HG03025 (cell line): ENCODE measurements around the gene PRPF38B.
A peak's percentile ranks its signal among the peaks of the same experiment; 100 is the strongest.

Experiments
- ATAC-seq: cut with Tn5 transposase; IDR thresholded peaks from one replicate; pipeline ENCODE4 v1.9.1; 2021; ENCODE audit warnings: mild to moderate bottlenecking, moderate library complexity; ENCODE audit not compliant: unreplicated experiment, low FRiP score

The PRPF38B gene

DNA sequence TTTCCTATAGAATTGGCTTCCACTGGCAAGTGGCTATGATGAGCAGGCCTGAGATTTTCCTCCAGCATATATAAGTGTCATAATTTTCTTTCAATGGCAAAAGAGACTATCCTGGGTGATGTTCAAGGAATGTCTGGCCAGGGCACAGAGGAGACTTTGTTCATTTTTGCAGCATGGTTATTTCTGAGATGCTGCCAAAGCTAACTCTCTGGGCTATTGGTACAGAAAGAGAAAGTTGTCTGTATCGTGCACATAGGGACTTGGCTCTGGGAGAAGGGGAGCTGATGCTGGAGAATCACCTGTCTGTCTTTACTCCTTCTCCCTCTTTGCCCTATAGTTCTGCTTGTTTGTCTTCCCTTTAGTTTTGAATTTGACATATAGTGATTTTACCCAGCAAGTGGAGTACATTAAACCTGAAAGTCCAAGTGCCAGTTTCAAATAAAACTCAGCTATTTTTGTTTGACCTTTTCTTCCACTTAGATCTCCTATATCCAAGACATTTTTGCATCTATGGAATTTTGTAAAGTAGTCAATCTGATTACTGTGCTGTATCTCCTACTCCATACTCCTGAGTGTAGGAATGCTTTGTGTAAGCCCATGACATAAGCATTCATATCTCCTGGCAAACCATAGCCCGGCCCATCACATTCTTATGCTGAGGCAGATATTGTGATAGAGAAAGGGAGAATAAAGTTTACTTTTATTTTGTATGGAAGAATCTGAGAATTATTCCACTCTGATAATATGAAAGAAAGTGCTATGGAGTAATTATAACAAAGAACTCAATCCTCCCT lies 24.5 kb downstream of the PRPF38B start:
- ATAC-seq, result no peak

DNA sequence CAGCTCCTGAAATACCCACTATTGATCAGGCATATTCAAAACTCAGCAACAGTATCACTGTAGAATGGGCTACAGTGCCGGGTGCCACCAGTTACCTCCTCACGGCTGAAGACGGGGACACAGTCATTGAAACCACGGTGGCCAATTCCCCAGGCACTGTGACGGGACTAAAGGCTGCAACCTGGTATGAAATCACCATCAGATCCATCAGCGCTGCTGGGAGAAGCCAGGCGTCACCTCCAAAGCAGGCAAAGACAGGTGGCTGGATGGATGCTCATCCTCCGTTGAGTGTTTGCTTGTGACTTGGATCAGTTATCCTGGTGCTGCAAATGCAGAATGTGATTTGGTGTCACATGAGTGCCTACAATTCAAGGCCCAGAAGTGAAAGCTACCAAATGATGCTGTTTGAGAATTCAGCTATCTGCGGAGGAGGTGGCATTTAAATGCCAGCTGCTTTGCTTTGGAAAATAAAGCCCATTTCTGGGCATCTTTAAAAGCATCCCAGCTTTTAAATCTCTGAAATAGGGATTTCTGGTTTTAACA lies 25.7 kb downstream of the PRPF38B start:
- no peak for ATAC-seq

DNA sequence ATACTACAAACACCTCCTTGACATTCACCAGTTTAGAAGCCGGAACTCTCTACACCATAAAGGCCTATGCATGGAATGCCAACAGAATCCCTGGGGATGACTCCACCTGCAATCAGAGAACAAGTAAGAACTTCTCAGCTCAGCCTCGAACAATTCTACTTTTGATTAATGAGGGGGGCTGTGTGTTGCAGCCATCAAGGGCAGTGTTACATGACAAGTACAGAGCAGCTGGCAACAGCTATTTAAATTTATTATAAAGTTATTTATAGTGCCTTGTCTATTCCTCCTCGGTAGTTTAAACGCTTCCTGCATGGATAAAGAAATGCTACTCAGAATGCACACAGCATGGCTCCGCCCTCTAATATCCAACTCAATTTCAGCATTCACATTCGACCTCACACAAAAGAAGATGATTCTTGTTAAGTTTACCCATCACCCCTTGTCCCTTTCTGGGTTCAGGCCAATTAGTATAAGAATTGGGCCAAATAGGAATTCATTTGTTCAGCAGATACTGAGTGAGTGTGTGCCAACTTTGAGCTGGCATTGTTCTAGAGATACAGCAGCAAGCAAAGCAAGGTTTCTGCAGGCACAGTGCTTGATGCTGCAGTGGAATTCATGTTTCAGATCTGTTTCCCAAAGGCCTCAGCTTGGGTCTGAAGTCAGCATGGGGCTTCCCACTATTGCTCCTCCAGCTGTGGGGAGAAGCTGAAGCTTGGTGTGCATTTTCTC lies 27.0 kb downstream of the PRPF38B start:
- no peak for ATAC-seq

DNA sequence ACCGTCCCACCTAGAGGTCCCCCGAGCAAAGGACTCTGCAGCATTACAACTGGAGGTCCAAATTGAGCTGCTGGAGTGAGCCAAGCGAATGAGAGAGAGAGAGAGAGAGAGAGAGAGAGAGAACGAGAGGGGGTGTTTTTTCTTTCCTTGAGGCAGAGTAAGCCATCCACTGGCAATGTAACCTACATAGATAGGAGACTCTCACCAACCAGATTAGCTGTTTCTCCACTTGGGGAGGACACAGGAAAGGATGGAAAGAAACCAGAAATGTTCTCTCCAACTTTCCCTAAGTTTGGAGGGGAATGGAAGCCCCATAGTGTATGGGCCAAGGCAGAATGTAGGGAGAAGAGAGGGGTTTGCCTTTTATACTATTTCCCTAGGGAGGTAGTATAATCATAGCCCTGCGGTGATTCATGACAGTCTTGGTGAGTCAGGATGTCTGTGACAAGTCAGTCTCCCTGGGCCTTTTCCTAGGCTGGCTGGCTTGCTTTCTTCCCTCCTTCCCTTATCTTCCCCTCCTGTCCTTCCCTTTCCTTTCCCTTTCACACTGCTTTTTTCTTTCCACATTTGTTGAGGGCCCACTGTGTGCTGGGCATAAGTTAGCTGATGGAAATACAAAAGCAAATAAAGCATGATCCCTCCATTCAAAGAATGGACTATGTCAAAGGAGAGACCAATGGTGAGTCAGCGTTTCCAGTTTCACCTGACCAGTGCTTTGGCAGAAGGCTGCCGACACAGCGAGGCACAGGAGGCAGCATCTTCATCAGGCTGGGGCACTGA lies 27.7 kb downstream of the PRPF38B start:
- no peak for ATAC-seq

DNA sequence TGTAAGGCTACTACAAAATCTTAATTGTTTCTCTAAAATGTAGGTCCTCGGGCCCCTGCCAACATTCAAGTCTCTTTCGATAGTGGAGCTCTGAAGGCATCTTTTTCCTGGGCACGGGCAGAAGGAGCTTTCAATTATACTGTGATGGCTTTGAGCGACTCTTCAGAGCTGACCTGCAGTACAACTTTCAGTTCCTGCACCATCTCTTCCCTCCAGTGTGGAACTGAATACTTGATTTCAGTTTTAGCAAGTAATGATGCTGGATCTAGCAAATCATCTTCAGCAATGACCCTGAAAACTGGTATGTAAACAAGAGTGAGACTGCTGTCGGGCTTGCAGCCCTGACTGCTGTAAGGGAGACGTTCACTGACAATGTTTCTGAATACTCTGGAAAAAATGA lies 30.2 kb downstream of the PRPF38B start:
- ATAC-seq, result no peak

DNA sequence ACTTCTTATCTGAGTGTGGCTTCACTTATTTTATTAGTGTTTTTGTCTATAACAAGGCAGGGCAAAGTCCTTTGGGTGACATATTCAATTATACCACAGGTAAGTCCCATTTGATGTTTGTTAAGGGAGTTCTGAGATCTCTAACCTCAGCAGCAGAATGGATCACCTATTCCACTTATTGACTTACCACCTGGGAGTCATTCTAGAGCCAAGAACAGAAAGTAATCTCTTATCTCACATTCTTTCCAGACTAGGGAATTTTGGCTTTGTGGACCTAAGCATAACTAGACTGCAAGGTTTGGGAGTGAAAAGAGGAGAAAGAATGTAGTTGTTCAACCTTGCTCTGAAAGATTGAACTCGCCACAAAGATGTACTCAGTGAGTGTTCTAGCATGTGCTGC lies 33.8 kb downstream of the PRPF38B start:
- no peak for ATAC-seq

DNA sequence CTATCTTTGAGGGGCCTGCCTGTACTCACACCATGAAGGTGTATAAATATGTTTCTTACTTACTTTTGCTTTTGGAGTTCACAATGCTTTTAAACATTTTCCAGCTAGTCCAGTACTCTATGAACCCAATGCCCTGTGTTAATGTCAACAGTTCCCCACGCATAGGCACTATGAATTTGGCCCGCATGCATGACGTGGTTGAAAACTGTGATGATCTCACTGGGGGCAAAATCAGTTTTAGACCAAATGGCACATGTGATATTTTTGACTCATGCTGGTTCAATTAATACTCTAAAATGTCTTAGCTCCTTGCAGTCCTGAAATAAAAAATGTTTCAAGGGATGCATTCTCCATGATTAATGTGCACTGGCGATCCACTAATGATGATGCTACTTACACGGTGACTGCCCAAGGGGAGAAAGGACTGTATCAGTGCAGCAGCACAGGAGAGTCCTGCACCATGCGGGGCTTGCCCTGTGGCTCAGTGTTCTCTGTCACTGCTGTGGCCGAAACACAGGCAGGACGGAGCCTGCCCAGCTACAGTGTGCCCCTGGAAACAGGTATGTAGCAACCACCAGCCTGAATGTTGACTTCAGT lies 36.3 kb downstream of the PRPF38B start:
- ATAC-seq, result no peak

DNA sequence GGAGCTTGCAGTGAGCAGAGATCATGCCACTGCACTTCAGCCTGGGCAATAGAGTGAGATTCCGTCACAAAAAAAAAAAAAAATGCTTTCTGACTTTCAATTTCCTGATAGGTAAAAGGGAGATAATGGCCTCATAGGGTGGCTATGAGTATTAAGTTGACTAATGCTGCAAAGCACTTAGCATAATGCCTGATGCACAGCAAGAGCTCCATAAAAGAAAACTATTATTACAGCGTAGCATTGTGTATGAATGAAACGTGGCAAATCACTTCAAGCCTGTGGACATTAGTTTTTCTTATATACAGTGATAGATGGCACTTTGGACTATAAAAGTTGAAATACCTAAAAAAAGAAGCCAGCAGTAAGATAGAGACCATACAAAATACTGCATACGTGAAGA lies 37.4 kb downstream of the PRPF38B start:
- no peak for ATAC-seq

DNA sequence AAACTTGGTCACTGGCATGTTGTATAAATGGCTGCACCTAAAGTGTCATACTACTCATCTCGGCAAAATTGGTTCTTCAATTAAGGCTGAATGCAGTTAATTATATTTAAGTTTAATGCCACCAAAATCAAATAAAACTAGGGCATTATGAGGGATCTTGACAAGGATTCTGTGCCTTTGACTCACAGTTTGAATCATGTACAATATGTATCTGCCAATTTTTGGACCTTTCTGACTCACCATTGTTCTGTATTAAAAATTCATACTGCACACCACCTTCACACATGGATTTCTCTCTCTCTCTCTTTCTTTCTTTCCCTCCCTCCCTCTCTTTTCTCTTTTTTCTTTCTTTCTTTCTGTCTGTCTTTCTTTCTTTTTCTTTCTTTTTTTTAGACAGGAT lies 40.3 kb downstream of the PRPF38B start:
- ATAC-seq, result no peak

DNA sequence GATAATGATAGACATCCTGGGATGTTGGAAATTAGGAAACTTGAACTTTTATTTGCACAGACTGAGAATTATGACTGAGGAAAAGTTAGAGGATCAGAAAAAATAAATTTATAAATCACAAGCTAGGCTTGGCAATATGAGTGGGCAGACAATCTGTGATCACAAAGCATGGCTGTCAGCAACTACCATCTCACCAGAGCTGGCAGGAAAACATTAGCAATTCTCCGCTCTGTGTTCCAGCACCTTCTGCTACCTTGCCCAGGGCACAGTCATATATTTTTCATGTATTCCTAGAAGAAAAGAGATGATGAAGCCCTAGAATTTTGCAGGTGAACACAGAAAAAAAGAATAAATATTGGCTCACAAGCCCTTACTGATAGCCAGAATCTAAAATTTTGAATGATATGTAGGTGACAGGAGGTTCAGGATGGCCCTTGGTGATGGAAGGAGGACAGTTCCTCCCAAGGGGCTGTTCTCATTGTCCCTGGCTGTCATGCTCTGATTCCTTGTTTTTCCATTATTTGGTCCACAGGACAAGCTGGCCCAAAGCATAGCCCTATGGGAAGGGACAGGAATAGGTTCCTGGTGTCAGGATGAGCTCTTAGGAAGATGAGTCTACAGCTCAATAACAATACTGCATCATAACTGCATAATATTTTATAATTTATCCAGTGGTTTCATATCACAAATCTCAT lies 42.2 kb downstream of the PRPF38B start:
- ATAC-seq, result no peak

DNA sequence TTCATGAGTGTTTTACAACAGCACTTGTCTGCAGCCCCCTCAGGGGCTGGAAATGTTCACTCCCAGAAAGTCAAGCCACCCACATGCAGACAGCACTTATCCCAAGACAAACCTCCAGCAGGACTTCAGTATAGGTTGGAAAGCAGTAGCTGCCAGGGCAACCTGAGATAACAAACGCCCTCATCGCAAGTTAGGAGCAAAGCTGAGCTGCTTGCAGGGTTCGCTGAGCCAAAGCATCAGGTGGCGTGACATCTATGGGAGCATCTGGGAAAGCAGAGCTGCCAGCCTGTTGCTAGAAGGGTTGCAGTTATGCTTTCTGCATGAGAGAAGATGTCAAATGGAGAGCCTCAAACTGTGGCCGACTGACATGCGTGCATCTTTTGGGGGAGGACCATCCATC lies 50.1 kb downstream of the PRPF38B start:
- no peak for ATAC-seq

DNA sequence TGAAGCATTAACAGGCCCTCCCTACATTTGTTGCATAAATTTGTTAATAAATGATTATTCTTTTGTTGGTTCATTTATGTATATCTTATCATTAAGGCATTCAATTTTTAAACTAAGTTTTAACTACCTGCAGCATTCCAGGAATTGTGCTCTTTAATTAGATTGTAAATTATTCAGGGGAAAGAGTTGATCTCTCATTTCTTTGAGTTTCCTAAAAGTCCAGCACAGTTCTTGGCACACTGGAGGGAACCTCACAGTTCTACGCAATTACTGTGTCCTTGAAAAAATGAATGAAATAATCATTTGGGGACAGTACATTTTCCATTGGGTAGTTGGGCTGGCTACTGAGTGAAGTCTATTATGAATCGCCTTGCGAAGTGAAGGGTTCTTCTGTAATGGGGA lies 53.9 kb downstream of the PRPF38B start:
- no peak for ATAC-seq

DNA sequence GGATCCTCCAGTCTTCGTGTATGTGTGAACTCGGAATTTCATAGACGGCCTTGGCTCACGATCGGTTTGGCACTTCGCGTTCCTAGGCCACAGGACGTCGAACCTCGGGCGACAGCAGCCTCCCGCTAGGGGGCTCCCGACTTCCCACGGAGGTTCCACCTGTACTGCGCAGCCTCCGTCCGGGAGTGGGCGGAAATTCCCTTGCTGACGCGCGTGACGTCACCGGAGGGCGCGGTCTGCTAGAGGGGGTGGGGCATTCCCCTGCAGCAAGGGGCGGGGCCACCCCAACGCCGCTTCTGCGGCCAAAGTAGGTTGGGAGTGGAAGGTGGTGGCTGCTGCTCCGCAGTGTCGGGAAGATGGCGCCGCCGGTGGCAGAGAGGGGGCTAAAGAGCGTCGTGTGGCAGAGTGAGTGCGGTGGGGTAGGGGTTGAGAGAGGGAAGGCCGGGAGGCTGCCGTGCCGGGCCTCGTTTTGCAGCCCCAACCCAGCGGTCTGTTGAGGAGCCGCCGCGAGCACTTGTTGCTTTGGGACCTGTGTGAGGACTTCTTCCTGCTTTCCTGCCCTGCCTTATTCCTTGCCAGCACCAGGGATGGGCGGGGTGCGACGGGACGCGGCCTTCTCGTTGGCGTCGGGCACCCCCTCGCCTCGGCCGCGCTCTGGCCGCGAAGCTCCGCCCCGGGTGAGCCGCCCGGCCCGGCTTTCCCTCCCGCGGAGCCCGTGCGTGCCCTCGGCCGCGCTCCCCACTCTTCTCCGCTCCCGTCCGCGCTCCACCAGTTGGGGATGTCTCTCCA lies 54.5 kb downstream of the PRPF38B start, which contains the start of gene STXBP3:
Gene STXBP3, plus strand, starts transcription at position 293 of the 789 bp plus-strand sequence. Its CDS starts 64 bp downstream, at position 357.
- ATAC-seq, result peak; percentile 87

DNA sequence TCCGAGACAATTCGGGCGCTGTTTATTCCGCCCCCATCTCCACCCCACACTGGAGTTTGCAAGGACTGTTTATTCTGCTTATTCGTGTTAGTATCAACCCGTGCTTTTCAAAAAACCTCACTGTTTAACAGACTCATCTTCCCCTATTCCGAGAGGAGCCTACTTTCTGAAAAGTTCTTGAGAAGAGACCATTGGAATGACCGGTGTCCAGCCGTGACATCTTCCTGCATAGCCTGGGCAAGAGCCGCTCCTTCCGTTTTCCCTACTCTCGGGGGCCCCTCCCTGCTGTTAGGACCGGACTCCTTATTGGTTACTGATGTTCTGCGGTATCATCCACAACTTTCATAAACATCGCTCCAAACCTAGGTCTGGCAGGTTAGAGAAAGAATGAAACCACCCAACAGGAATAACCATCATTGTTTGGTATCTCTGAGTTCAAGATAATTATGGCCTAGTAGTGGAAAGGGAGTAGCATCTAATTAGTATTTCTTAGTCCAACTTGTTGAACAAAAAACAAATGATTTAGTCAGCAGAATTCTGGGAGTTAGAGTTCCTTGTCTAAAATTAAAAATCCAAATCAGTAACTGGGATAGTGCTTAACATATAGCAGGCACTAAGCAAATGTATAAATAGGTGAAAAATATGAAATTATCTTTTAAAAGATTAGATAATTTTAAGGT lies 55.2 kb downstream of the PRPF38B start:
- ATAC-seq, result peak; percentile 25

DNA sequence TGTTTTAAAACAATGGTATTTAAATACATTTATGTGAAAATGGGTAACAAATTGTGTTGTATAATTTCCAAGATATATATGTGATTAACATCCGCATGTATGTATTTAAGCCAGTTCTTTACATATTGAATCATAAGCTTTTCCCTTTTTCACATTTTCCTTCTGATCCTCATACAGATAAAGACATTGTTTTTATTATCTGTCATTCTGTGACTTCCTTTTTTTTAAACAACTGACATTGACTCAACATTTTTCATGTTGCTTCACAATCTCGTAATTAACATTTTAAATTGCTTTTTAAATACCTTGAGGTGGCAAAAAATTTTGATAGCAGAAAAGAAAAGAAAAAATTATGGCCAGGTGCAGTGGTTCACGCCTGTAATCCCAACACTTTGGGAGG lies 55.8 kb downstream of the PRPF38B start:
- no peak for ATAC-seq

DNA sequence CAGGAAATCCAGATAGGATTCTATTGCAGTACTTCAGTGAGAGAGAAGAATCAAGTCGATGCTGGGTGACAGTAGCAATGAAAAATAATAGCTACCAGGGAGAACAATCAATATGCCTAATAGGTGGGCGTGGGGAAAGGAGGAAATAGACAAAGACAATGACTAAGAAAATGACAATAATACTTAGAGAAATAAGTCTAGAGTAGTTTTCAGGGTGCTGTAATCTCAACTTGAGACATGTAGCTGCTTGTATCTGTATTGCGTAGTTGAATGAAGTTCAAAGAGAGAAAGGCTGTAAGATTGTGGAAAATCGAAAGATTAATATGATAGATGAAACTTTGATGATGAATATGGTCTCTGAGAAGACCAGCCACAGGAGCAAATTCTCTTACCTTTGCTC lies 57.0 kb downstream of the PRPF38B start:
- ATAC-seq, result no peak

DNA sequence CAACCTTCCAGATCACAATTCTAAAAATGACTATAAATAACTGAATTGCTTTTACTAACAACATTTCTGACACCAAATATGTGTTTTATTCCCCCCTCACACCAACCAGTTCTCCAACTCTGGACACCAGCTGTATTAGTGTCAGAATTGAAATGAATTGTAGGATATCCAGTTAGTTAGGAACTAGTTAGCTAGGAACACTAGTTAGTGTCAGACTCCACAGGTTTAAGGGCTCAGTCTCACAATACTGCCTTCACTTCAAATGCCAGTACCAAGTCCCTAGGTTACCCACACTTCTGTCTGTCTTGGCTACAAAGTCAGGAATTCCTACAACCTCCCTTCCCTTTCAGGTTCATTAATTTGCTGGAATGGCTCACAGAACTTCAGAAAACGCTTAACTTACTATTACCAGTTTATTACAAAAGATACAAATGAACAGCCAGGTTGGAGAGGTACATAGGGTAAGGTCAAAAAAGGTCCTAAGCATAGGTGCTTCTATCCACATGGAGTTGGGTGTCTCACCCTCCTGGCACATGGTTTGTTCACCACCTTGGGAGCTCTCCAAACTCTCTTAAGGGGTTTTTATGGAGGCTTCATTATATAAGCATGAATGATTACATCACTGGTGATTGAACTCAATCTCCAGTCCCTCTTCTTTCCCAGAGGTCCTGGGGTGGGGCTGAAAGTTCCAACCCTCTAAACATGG lies 58.5 kb downstream of the PRPF38B start:
- no peak for ATAC-seq
